ENCODE measurements around the gene RARB.

RARB gene

DNA sequence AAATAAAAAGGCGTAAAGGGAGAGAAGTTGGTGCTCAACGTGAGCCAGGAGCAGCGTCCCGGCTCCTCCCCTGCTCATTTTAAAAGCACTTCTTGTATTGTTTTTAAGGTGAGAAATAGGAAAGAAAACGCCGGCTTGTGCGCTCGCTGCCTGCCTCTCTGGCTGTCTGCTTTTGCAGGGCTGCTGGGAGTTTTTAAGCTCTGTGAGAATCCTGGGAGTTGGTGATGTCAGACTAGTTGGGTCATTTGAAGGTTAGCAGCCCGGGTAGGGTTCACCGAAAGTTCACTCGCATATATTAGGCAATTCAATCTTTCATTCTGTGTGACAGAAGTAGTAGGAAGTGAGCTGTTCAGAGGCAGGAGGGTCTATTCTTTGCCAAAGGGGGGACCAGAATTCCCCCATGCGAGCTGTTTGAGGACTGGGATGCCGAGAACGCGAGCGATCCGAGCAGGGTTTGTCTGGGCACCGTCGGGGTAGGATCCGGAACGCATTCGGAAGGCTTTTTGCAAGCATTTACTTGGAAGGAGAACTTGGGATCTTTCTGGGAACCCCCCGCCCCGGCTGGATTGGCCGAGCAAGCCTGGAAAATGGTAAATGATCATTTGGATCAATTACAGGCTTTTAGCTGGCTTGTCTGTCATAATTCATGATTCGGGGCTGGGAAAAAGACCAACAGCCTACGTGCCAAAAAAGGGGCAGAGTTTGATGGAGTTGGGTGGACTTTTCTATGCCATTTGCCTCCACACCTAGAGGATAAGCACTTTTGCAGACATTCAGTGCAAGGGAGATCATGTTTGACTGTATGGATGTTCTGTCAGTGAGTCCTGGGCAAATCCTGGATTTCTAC, at the start of gene RARB:
RARB (plus strand) TSS at position 322 of the 847 bp plus-strand sequence; CDS start at position 791, 469 bp downstream.
- peak; percentile 86 for DNase-seq (ENCODE audit: low spot score)

DNA sequence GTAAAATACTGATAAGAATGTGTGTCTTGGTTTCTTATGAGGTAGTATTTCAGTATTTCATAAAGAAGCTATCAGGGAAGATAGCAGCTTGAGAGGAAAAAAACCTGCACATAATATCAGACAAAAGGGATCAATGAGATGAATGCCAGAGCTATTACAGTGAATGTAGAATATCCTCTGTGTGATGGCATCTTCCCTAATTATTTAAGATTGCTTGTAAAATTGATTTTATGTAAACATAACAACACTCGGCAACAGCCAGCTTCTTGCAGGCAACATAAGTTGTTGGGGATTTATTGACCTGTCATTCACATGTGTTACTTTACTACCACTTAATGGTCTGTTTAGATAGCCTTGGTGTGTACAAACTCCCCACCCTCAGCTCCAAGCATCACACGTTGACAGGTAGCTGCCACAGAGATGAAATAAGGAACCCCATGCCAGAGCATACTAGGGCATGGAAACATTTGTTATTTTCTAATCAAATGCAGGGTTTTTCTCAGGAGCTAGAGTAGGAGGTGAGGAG, 49.2 kb upstream of the RARB start:
- DNase-seq (ENCODE audit: low spot score) = no peak

- no peak for DNase-seq (ENCODE audit: low spot score)
These were observed 47.8 kb upstream of the RARB start for GRCh38 chr3:25380222-25380739.

DNA sequence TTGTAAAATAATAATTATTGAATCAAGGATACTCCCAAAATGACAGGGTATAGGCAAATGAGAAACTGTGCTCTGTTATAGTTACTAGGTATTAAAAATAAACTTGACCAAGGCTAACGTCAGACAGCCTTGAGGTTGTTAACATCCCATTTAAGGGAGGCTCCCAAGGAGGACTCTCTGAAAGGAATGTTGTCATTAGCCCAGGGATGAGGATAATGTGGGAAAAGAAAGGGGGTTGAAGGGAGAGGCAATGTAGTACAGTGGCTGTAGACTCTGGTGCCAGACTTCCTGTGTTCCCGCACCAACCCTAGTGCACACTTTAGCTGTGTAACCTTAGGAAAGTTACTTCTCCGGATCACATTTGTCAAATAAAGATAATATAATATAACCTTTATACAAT, 47.0 kb upstream of the RARB start:
- peak; percentile 17 for DNase-seq (ENCODE audit: low spot score)

DNA sequence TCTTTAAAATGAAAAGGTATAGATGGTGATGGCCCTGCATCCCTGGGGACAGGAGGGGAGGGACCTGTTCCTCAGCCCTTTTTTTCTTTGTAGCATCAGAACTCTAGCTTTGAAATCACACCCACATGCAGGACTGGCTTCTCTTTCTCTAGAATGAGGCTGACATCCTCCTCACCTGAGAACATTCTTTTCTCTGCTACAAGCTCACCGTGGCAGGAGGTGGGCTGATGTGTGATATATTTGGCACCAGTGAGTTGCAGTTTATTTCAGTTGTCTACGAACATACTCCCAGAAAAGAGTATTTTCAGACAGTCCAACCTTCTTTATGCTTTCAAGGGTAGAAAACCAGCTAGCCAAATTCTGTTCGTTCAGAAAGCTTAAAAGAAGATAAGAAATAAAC, 43.6 kb upstream of the RARB start:
- DNase-seq (ENCODE audit: low spot score) = no peak

DNA sequence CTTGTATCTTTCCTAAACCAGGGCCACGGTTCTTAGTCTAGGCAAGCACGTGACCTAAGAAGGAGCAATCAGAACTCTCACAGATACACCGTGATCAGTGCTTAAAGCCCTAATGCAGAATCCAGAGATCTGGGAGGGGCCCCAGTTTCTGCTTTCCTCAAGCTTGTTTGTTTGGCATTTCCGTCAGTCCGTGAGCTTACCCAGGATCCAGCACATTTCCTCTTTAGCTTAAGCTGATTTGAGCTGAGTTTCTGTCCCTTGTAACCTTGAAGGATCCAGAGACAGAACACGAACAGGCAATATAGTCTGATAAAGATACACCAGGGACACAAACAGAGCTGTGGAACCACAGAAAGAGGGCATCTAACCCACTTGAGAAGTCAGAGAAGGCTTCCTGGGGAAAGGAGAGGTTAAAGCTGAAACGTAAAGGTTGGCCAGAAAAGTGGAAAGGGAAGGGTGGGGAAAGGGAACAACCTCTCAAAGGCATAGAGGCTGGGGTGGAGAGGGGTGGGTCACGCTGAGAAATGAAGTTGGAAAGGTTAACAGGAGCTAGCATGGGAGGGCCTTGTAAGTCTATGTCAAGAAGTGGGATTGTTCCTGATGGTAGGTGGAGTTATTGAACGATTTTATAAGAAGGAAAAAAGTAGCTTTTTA, 42.1 kb upstream of the RARB start:
- no peak for DNase-seq (ENCODE audit: low spot score)

DNA sequence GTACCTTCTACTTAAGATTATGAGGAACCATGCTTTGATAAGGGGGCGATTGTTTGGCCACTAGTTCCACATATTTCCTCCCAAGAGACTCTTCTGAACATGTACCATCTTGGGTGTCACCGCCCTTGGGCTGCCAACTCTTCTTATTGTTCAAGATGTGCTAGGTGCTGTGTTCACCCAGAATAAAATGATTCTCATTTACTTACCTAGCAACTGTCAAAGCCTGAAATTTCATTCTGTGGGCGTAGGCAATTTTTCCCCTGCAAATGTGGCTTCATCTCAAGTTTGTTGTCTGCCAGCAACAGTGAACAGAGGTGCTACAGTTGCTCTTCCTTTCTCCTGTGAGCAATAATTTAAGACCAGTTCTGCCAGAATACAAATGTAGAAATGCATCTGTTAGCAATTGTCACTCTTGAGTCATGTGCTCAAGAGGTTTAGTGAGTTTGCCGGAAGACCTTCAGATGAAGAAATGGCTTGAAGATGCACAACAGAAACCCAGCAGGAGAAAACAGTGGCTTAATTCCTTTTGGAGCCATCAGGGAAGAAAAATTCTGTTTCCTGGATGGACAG, 41.3 kb upstream of the RARB start:
- no peak for DNase-seq (ENCODE audit: low spot score)

GRCh38 chr3:25390605-25391004, 37.5 kb upstream of the RARB start:
- no peak for DNase-seq (ENCODE audit: low spot score)

DNA sequence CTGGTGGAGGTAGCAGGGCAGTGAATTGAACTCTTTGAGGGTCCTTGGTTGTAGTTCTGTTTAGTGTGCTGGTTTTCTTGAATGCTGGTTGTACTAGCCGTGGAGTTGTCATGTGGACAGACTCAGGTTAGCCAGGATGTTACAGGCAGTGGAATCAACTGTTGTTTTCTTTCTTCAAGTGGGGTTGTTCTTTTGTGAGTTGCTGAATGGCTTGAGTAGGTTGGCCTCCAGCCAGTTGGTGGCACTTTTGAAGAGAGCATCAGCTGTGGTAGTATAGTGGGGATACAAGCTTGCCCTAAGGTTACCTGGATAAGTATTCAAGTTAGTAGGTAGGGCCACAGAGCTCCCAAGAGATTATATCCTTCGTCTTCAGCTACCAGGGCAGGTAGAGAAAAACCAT, 31.8 kb upstream of the RARB start:
- DNase-seq (ENCODE audit: low spot score) = no peak

DNA sequence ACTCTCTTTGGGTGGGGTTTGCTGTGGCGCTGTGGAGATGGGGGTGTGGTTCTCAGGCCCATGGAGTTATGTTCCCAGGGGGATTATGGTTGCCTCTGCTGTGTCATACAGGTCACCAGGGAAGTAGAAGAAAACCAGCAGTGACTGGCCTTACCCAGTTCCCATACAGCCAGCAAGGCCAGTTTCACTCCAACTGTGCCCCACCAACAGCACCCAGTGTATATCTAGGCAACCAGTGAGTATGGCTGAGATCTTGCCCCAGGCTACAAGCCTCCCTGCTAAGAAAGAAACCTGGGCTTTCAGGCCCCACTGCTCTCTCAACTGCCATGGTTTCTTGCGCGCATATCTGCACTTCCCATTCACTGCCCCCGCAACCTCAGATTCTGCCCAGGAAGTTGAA, 31.4 kb upstream of the RARB start:
- no peak for DNase-seq (ENCODE audit: low spot score)

DNA sequence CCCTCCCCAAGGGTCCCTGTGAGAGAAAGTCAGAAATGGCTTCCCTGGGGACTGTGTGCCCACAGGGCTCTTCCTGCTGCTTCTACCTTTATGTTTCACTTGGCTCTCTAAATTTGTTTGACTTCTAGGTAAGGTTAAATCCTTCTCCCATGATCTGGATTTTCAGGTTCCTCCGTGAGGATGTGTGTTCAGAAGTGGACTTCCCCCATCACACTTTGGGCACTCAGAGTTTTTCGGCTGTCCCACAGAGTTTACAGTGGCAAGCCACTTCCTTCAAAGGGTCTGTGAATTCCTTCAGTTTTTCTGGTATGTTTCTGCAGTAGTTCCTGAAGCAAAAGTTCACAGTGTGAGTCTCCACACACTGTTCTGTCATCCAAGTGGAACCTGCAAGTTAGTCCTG, 30.9 kb upstream of the RARB start:
- DNase-seq (ENCODE audit: low spot score) = no peak

DNA sequence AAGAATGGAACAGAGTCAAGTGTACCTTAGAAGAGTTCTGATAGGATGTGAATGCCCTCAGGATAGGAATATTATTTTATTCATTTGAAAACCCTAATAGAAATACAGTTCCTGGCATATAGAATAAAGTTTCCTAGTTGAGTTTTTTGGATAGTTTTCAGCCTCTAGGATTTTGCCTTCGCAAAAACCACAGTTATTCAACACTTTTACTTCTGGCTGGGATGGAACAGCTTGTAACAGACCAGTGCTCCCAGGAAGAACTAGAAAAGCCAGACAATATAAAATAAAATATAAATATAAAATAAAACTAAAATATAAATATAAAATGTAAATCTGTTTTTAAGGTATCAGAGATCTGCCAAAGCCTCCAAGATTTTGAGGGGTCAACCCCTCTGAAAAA, 27.5 kb upstream of the RARB start:
- no peak for DNase-seq (ENCODE audit: low spot score)

DNA sequence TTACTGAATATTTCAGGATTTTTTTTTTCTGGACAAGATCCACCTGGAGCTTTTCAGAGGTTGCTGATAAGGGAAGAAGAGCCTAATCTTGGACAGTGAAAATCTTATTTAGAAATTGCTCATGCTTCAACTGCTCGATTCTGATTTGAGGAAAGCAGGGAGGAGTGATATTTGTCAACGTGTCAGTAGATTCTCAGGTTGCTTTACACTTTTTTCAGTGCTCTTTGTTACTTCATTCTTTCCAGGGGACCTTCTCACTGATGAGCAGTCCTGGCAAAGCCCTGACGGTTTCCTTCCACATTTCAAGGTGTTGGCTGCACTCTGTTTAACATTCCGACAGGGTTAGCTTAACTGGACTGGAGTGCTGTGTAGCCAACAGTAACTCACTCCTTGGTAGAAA, 24.1 kb upstream of the RARB start:
- no peak for DNase-seq (ENCODE audit: low spot score)

DNA sequence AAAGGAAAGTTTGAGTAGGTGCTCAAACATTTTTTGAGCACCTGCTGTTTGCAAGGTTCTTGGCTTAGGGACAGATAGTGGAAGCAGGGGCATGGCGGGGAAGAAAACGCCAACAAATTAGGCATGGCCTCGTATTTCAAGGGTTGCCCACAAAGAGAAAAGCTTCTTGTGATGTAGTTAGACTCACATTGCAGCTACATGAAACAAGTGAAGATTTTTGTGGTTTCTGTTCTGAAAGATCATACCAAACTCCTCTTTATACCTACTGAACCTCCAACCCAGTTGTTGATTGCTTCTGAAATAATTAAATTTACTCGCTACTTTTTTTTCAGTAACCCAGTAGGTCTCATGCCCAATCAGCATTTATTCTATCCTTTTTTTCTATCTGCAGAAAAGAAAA, 23.5 kb upstream of the RARB start:
- no peak for DNase-seq (ENCODE audit: low spot score)

DNA sequence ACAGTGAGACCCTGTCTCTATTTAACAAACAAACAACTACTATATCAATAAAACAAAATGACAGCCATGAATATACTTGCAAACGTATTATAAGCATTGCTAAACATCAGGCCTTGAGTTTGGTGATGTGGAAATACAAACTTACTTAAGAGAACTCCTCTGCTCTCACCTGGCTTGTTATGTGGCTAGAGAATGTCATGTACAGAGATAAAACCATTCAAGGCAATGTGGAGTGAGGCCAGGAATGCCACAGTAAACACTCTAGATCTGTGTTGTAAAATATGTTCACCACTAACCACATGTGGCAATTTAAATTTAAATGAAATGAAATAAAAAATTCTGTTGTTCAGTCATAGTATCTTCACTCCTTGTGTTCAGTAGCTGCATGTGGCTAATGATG, 22.7 kb upstream of the RARB start:
- DNase-seq (ENCODE audit: low spot score) = no peak

- no peak for DNase-seq (ENCODE audit: low spot score)
These were observed 17.4 kb upstream of the RARB start for GRCh38 chr3:25410703-25411102.

GRCh38 chr3:25412269-25412668, 15.8 kb upstream of the RARB start:
- DNase-seq (ENCODE audit: low spot score) = no peak

DNA sequence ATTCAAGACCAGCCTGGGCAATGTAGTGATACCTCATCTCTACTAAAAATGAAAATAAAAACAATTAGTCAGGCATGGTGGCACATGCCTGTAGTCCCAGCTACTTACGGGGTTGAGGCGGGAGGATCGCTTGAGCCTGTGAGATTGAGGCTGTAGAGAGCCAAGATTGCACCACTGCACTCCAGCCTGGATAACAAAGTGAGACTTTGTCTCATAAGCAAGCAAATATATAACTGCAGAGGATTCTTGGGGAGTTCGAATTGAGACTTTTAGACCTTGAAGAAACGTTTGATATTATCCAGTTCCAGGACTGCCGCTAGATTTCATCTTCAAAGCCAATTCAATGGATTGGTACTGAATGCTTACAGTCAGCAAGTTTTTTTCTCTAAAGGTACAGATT, 11.9 kb upstream of the RARB start:
- no peak for DNase-seq (ENCODE audit: low spot score)

DNA sequence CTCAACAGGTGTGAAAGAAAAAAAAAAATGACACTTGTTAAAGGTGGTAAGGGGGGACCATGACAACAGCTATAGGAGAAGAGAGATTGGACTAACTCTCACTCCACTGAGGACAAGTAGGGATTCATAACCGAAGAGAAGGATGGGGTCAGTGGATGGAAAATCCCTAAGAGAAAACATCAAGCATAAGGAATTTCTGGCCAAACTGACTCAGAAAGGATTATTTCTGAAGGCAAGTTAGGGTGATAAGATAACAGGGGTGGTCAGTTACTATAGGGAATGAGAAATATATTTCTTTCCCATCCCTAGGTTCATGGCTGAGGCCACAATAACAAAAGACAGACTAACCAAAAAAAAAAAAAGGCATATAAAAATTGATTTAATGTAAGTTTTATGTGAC, 9.5 kb upstream of the RARB start:
- no peak for DNase-seq (ENCODE audit: low spot score)

DNA sequence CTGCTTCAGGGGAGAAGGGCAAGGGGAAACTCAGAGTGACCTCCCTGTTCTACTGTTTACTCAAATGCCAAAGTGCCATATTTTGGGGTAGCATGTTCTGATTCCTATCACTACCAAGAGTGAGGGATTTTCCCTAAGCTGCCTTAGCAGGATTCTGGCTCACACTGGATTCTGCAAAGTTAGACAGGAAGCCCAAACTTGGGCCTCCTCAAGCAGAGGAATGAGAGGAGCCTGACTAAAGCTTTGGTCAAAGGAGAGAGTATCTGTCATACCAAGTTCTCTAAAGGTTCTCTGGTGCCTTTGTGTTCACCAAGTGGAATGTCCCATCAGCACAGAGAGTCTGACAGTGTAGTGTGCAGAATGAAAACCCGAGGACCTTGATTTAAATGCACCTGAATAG, 8.8 kb upstream of the RARB start:
- no peak for DNase-seq (ENCODE audit: low spot score)

DNA sequence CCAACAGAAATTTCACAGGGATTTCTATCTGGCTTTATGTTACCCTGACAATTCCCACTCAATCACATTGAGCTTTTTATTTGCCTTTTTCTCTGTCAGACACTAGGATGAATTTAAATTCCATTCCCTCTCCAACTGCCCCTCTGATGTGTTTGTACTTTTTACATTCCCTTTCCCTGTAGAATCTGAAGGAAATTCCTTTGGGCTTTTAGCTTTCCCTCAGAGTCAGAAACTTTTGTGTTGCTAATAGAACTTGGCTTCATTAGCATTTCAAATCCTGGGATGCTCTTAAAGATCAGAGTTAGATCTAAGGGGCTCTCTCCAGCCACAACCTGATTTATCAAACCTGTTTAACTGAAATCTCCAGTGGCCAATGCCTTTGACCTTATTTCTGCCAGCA, 7.9 kb upstream of the RARB start:
- peak; percentile 48 for DNase-seq (ENCODE audit: low spot score)

- DNase-seq (ENCODE audit: low spot score) = no peak
These were observed 7.2 kb upstream of the RARB start for GRCh38 chr3:25420885-25421284.

DNA sequence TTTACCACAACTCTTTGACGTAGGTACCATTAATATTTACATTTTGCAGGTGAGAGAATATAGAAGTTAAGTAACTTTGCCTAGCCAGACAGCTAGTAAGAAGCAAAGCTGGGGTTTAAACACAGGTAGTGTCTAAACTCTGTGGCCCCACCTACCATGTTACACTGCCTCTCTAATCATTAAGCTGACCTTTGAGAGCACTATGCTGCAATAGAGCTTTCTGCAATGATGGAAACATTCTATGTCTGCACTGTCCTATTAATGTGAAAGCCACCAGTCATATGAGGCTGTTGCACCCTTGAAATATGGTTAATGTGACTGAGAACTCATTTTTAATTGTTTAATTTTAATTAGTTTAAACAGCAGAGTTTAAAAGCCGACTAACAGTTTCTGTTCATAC, 6.3 kb upstream of the RARB start:
- DNase-seq (ENCODE audit: low spot score) = no peak

All from iPS-NIHi11 (cell line).